Naive thymus-derived CD8-positive, alpha-beta T cell (primary cell): ENCODE results near the gene GCAT. TPM values are rescaled to one million over a fixed set of nuclear protein-coding genes. Genes with fewer than 3 reads are reported as not detected.
A peak's percentile ranks its signal among the peaks of the same experiment; 100 is the strongest.

Experiments
- ATAC-seq, 2 donors: fragments of 150-1000 bp; cut with Tn5 transposase in 1 of 2; sonication (Bioruptor Pico), chemical (Tn5 transposase) in 1 of 2; 1 replicate in 1 of 2; 2 replicates in 1 of 2; pipeline ENCODE4 v1.10.0; 2021; ENCODE audit warnings: mild to moderate bottlenecking in 2 of 2, moderate library complexity in 2 of 2
- POLR2A ChIA-PET: fragments of 350-600 bp; sonication (Branson Sonifier 250); formaldehyde crosslinking; loops from one replicate; lab custom pipeline; 2021; ENCODE audit warnings: antibody characterized with exemption; lab: Charles Lee
- DNase-seq, 10 donors: peaks; one replicate each; pipeline versions ENCODE4 v3.0.0 to v3.0.0-alpha.2; 2020 to 2022
- H3K27ac Mint-ChIP-seq, 10 donors: one replicate each; pipeline ENCODE4 v1.8.0; 2020 to 2022; ENCODE audit warnings: mild to moderate bottlenecking in 10 of 10, mixed read lengths in 10 of 10, moderate library complexity in 4 of 10, inconsistent platforms in 1 of 10
- H3K27me3 Mint-ChIP-seq, 5 donors: one replicate each; pipeline ENCODE4 v1.8.0; 2021 to 2022; ENCODE audit warnings: mixed read lengths in 5 of 5
- H3K36me3 Mint-ChIP-seq, 3 donors: one replicate each; pipeline ENCODE4 v1.8.0; 2020 to 2022; ENCODE audit warnings: mixed read lengths in 3 of 3, mild to moderate bottlenecking in 2 of 3, inconsistent platforms in 1 of 3
- H3K4me1 Mint-ChIP-seq, 4 donors: one replicate each; pipeline ENCODE4 v1.8.0; 2021 to 2022; ENCODE audit warnings: mixed read lengths in 4 of 4
- H3K4me3 Mint-ChIP-seq, 10 donors: one replicate each; pipeline ENCODE4 v1.8.0; 2020 to 2022; ENCODE audit warnings: mild to moderate bottlenecking in 10 of 10, mixed read lengths in 10 of 10, moderate library complexity in 6 of 10, inconsistent platforms in 1 of 10
- H3K9me3 Mint-ChIP-seq, 9 donors: one replicate each; pipeline ENCODE4 v1.8.0; 2020 to 2022; ENCODE audit warnings: mixed read lengths in 9 of 9, mild to moderate bottlenecking in 3 of 9, inconsistent platforms in 1 of 9, moderate library complexity in 1 of 9
- microRNA-seq: library from miRNA; unstranded; fragments of <30 nt; microRNA quantifications from one replicate; pipeline ENCODE4 v1.2.0, GENCODE V29; 2022; ENCODE audit warnings: borderline microRNAs expressed
- polyA plus RNA-seq, 3 donors: library from polyadenylated mRNA; unstranded; fragments of 300-500 nt; fragmentation: Illumina TruSeq; gene quantifications; one replicate each; pipeline ENCODE4 v1.2.3, GENCODE V29; 2021
- total RNA-seq, 8 experiments: library from RNA in 2 of 8; stranded (reverse) in 2 of 8; gene quantifications; one replicate each; pipeline ENCODE4 v1.2.3 and lab custom pipeline; 2021 to 2026

Gene GCAT
- total and polyA plus RNA-seq, 5 experiments from 2014 or later, result 1.8 to 7.6 (median 4.0) TPM

- no peaks in the 10 kb centered on the region for H3K27me3 Mint-ChIP-seq
- H3K4me3 Mint-ChIP-seq, result no peak overlapping the region
- H3K36me3 Mint-ChIP-seq, result peaks cover 9 to 97% (median 13%) of the 10 kb centered on the region in 3 donors
- peak overlapping the region in 2 of 10 donors; percentile 12 to 70 for H3K27ac Mint-ChIP-seq
- POLR2A ChIA-PET, result no interaction called here
- no peaks in the 10 kb centered on the region for H3K9me3 Mint-ChIP-seq
- peaks cover 4 to 10% (median 9%) of the 10 kb centered on the region in 4 donors for H3K4me1 Mint-ChIP-seq
- DNase-seq, result no peak
- ATAC-seq, result no peak
These were observed 53.2 kb downstream of the GCAT start for GRCh38 chr22:37860796-37861421.

- DNase-seq, result no peak
- no peak for ATAC-seq
- POLR2A ChIA-PET, result interaction anchor here (0.6 to 3.1 kb wide), 6 partner anchors 19 to 256 kb away, joined by 3 to 19 read pairs (median 4); partner anchors contain the start of gene ANKRD54
- peaks cover 9 to 98% (median 16%) of the 10 kb centered on the region in 3 donors for H3K36me3 Mint-ChIP-seq
- H3K9me3 Mint-ChIP-seq, result no peaks in the 10 kb centered on the region
- peaks cover 4 to 10% (median 8%) of the 10 kb centered on the region in 4 donors for H3K4me1 Mint-ChIP-seq
- no peak overlapping the region for H3K4me3 Mint-ChIP-seq
- H3K27ac Mint-ChIP-seq, result peak overlapping the region in 2 of 10 donors; percentile 26 to 31
- H3K27me3 Mint-ChIP-seq, result no peaks in the 10 kb centered on the region
These were observed 55.0 kb downstream of the GCAT start for GRCh38 chr22:37862570-37863325.

- Mint-ChIP-seq H3K4me3 (no peak overlapping the region), H3K36me3 (peaks cover 9 to 98% (median 17%) of the 10 kb centered on the region in 3 donors), H3K27me3 (no peaks in the 10 kb centered on the region), H3K4me1 (peaks cover 4 to 9% (median 7%) of the 10 kb centered on the region in 4 donors), H3K27ac (peak overlapping the region in 1 of 10 donors; percentile 31), H3K9me3 (no peaks in the 10 kb centered on the region)
- ATAC-seq, result no peak
- no peak for DNase-seq
- POLR2A ChIA-PET, result interaction anchor here (0.6 to 0.9 kb wide), 2 partner anchors 17 to 48 kb away, joined by 3 read pairs; no protein-coding TSS in a partner anchor
These were observed 57.8 kb downstream of the GCAT start for GRCh38 chr22:37865510-37865909.

Small RNA genes within 50 kb of the gene (microRNA-seq; reads per million reads assigned to microRNA genes)
- gene MIR659, result not detected

Other genes with a start within 250 kb of the GCAT start
- not detected for gene CDC42EP1, start 247.5 kb upstream of the GCAT start, total RNA-seq
- gene CDC42EP1, start 247.5 kb upstream of the GCAT start, polyA plus RNA-seq, result not detected
- gene LGALS2, start 227.8 kb upstream of the GCAT start, total RNA-seq, result not detected
- not detected for gene LGALS2, start 227.8 kb upstream of the GCAT start, polyA plus RNA-seq
- 100 to 1,000 TPM; 103 to 110 TPM for gene GGA1, start 199.1 kb upstream of the GCAT start, total RNA-seq
- gene GGA1, start 199.1 kb upstream of the GCAT start, polyA plus RNA-seq, result 10 to 100 TPM; 20.3 to 24.5 (median 22.6) TPM
- 10 to 100 TPM; 77.9 to 79.0 TPM for gene SH3BP1, start 168.3 kb upstream of the GCAT start, total RNA-seq
- 10 to 100 TPM; 16.9 to 26.5 (median 25.6) TPM for gene SH3BP1, start 168.3 kb upstream of the GCAT start, polyA plus RNA-seq
- 1 to 10 TPM; 4.3 to 5.9 TPM for gene PDXP, start 149.2 kb upstream of the GCAT start, total RNA-seq
- 1 to 10 TPM; 1.7 to 9.6 (median 5.8) TPM for gene PDXP, start 149.2 kb upstream of the GCAT start, polyA plus RNA-seq
- 10 to 100 TPM; 14.3 to 16.8 TPM for gene LGALS1, start 132.3 kb upstream of the GCAT start, total RNA-seq
- 100 to 1,000 TPM in 1 of 3 donors, 10 to 100 TPM in 2; 19.6 to 122 (median 34.8) TPM for gene LGALS1, start 132.3 kb upstream of the GCAT start, polyA plus RNA-seq
- 10 to 100 TPM; 47.9 to 48.6 TPM for gene NOL12, start 121.6 kb upstream of the GCAT start, total RNA-seq
- gene NOL12, start 121.6 kb upstream of the GCAT start, polyA plus RNA-seq, result 10 to 100 TPM; 35.0 to 46.4 (median 43.8) TPM
- gene TRIOBP, start 110.9 kb upstream of the GCAT start, total RNA-seq, result 10 to 100 TPM; 26.4 to 30.9 TPM
- 10 to 100 TPM in 2 of 3 donors, 1 to 10 TPM in 1; 7.8 to 11.6 (median 10.7) TPM for gene TRIOBP, start 110.9 kb upstream of the GCAT start, polyA plus RNA-seq
- gene GALR3, start 15.4 kb downstream of the GCAT start, total RNA-seq, result not detected
- not detected for gene GALR3, start 15.4 kb downstream of the GCAT start, polyA plus RNA-seq
- 10 to 100 TPM; 19.8 to 21.2 TPM for gene ANKRD54, start 36.4 kb downstream of the GCAT start, total RNA-seq
- gene ANKRD54, start 36.4 kb downstream of the GCAT start, polyA plus RNA-seq, result 10 to 100 TPM in 2 of 3 donors, 1 to 10 TPM in 1; 8.2 to 16.1 (median 13.9) TPM
- gene EIF3L, start 41.5 kb downstream of the GCAT start, total RNA-seq, result 100 to 1,000 TPM; 509 to 544 TPM
- gene EIF3L, start 41.5 kb downstream of the GCAT start, polyA plus RNA-seq, result 100 to 1,000 TPM; 310 to 395 (median 322) TPM
- gene MICALL1, start 98.4 kb downstream of the GCAT start, total RNA-seq, result 10 to 100 TPM; 26.3 to 28.5 TPM
- 1 to 10 TPM; 1.3 to 4.7 (median 1.5) TPM for gene MICALL1, start 98.4 kb downstream of the GCAT start, polyA plus RNA-seq
- gene C22orf23, start 145.7 kb downstream of the GCAT start, total RNA-seq, result not detected
- gene C22orf23, start 145.7 kb downstream of the GCAT start, polyA plus RNA-seq, result not detected
- gene POLR2F, start 145.8 kb downstream of the GCAT start, total RNA-seq, result 10 to 100 TPM; 38.0 to 40.7 TPM
- 100 to 1,000 TPM; 129 to 172 (median 145) TPM for gene POLR2F, start 145.8 kb downstream of the GCAT start, polyA plus RNA-seq
- gene SOX10, start 176.6 kb downstream of the GCAT start, total RNA-seq, result not detected
- not detected for gene SOX10, start 176.6 kb downstream of the GCAT start, polyA plus RNA-seq
- 10 to 100 TPM; 24.1 to 28.8 TPM for gene PICK1, start 249.5 kb downstream of the GCAT start, total RNA-seq
- 1 to 10 TPM; 4.5 to 7.7 (median 6.6) TPM for gene PICK1, start 249.5 kb downstream of the GCAT start, polyA plus RNA-seq